Kidney (tissue), 14 donors: ENCODE measurements around the gene HSPA1B. TPM values are rescaled to one million over a fixed set of nuclear protein-coding genes. Genes with fewer than 3 reads are reported as not detected.

Source experiments
- DNase-seq, 5 donors: peaks; one replicate each; pipeline ENCODE4 v3.0.0-alpha.2; 2013 to 2020
- FAIRE-seq: peaks from 2 replicates; lab custom pipeline; 2012; peaks lifted over from hg19 to GRCh38; lab: Jason Lieb, UNC
- H3K27ac ChIP-seq, 2 donors: one replicate each; pipeline ENCODE4 v1.7.0; 2013; ENCODE audit warnings: low read depth in 2 of 2, low read length in 2 of 2, inconsistent platforms in 1 of 2
- H3K27me3 ChIP-seq: one replicate; pipeline ENCODE4 v1.7.1; 2013; ENCODE audit warnings: low read length, inconsistent platforms; ENCODE audit not compliant: control insufficient read depth, insufficient read depth
- H3K36me3 ChIP-seq, 3 donors: one replicate each; pipeline versions ENCODE4 v1.7.0 to v1.7.1; 2013; ENCODE audit warnings: low read length in 3 of 3, control low read depth in 1 of 3, inconsistent platforms in 1 of 3; ENCODE audit not compliant: insufficient read depth in 3 of 3, control insufficient read depth in 2 of 3
- H3K4me1 ChIP-seq, 3 donors: one replicate each; pipeline versions ENCODE4 v1.7.0 to v1.7.1; 2013; ENCODE audit warnings: low read length in 3 of 3, inconsistent platforms in 1 of 3, low read depth in 1 of 3; ENCODE audit not compliant: control insufficient read depth in 2 of 3, insufficient read depth in 2 of 3
- H3K4me3 ChIP-seq, 3 donors: one replicate each; pipeline versions ENCODE4 v1.7.0 to v1.8.1; 2013; ENCODE audit warnings: low read length in 3 of 3, control low read depth in 1 of 3, inconsistent platforms in 1 of 3
- H3K9ac ChIP-seq, 3 donors: one replicate each; pipeline versions ENCODE4 v1.7.0 to v1.7.1; 2013; ENCODE audit warnings: low read length in 3 of 3, control low read depth in 1 of 3, inconsistent platforms in 1 of 3
- H3K9me3 ChIP-seq, 3 donors: one replicate each; pipeline versions ENCODE4 v1.7.0 to v1.7.1; 2013; ENCODE audit warnings: low read length in 3 of 3, control low read depth in 1 of 3, inconsistent platforms in 1 of 3; ENCODE audit not compliant: control insufficient read depth in 2 of 3, insufficient read depth in 1 of 3
- CTCF ChIP-seq: IDR thresholded peaks from 3 replicates; pipeline ENCODE4 v1.5.1; 2012; ENCODE audit warnings: mild to moderate bottlenecking, moderate library complexity, borderline replicate concordance; ENCODE audit not compliant: insufficient read depth; ENCODE audit errors: extremely low read depth
- intact Hi-C: fragments of 100-400 bp; cut with DNase I; formaldehyde crosslinking; loops from one replicate; pipeline ENCODE4 v1.11.1; 2022
- polyA plus RNA-seq: library from polyadenylated mRNA; stranded (reverse); fragments of 350-450 nt; fragmentation: Illumina TruSeq; extraction: RNeasy Lipid Tissue Mini Kit (QIAGEN cat#74804); gene quantifications from one replicate; pipeline ENCODE4 v1.2.3, GENCODE V29; 2014; ENCODE audit warnings: low read depth, low replicate concordance; ENCODE audit not compliant: insufficient read depth
- total RNA-seq: library from RNA; stranded (reverse); fragmentation: NEBNext Ultra II Directional; extraction: Animal tissue kit (Norgen Biotek cat#: 25700); gene quantifications from one replicate; pipeline ENCODE4 v1.2.1, GENCODE V29; 2021
- donor health status: control.
- donor health status: control.
- donor health status: control.
- donor health status: control.
- donor health status: control.
- donor health status: DM: yes; HTN: yes; CAD: no.
- donor health status: Normal renal cell carcinoma (clear cell type).

HSPA1B gene
- total and polyA plus RNA-seq, 2 donors from 2014 or later: 142 to 175 TPM

GRCh38 chr6:31858707-31859106 is 31.2 kb downstream of the HSPA1B start:
- no peak for FAIRE-seq
- peaks cover 0 to 6% (median 0%) of the 10 kb centered on the region in 3 donors for H3K4me1 ChIP-seq
- H3K27me3 ChIP-seq: no peaks in the 10 kb centered on the region
- H3K9ac ChIP-seq: no peak overlapping the region
- H3K9me3 ChIP-seq: no peaks in the 10 kb centered on the region
- intact Hi-C loops: no loop called here
- TF ChIP-seq CTCF: no peak
- H3K4me3 ChIP-seq: no peak overlapping the region
- H3K36me3 ChIP-seq: peaks cover 0 to 15% (median 13%) of the 10 kb centered on the region in 3 donors
- no peak for DNase-seq
- no peak overlapping the region for H3K27ac ChIP-seq

- DNase-seq (no peak), FAIRE-seq (no peak)
- H3K27me3 ChIP-seq: no peaks in the 10 kb centered on the region
- H3K9me3 ChIP-seq: no peaks in the 10 kb centered on the region
- intact Hi-C loops: no loop called here
- no peak overlapping the region for H3K9ac ChIP-seq
- no peak overlapping the region for H3K4me3 ChIP-seq
- H3K4me1 ChIP-seq: peaks cover 0 to 8% (median 7%) of the 10 kb centered on the region in 3 donors
- peaks cover 0 to 15% (median 13%) of the 10 kb centered on the region in 3 donors for H3K36me3 ChIP-seq
- H3K27ac ChIP-seq: no peak overlapping the region
- no peak for TF ChIP-seq CTCF
Measured at GRCh38 chr6:31859923-31860322, 32.4 kb downstream of the HSPA1B start.

GRCh38 chr6:31860349-31860748 is 32.8 kb downstream of the HSPA1B start:
- intact Hi-C loops: no loop called here
- Histone ChIP-seq H3K36me3 (peaks cover 0 to 15% (median 13%) of the 10 kb centered on the region in 3 donors), H3K9me3 (no peaks in the 10 kb centered on the region), H3K4me3 (no peak overlapping the region), H3K27ac (no peak overlapping the region), H3K9ac (no peak overlapping the region), H3K27me3 (no peaks in the 10 kb centered on the region), H3K4me1 (peaks cover 0 to 11% (median 7%) of the 10 kb centered on the region in 3 donors)
- TF ChIP-seq CTCF: no peak
- FAIRE-seq (no peak), DNase-seq (no peak)

GRCh38 chr6:31861150-31861549 is 33.6 kb downstream of the HSPA1B start:
- Histone ChIP-seq H3K27ac (no peak overlapping the region), H3K36me3 (peaks cover 0 to 15% (median 13%) of the 10 kb centered on the region in 3 donors), H3K4me1 (peaks cover 0 to 18% (median 9%) of the 10 kb centered on the region in 3 donors), H3K4me3 (no peak overlapping the region), H3K9me3 (no peaks in the 10 kb centered on the region), H3K9ac (no peak overlapping the region), H3K27me3 (no peaks in the 10 kb centered on the region)
- intact Hi-C loops: no loop called here
- no peak for DNase-seq
- TF ChIP-seq CTCF: no peak
- no peak for FAIRE-seq
